Measurements from ENCODE around the gene KCTD5. TPM values are rescaled to one million over a fixed set of nuclear protein-coding genes. Genes with fewer than 3 reads are reported as not detected.

The KCTD5 gene
- 28.9 and 31.7 TPM in 2 replicates for total RNA-seq

GRCh38 chr16:2682209-2683021 lies at the start of gene KCTD5:
KCTD5 (plus strand) TSS chr16:2682523; CDS start chr16:2682549, 26 bp downstream.

GRCh38 chr16:2720064-2720457 lies 37.7 kb downstream of the KCTD5 start, which contains the start of gene PRSS27:
PRSS27 (minus strand) TSS chr16:2720224; CDS start chr16:2720160, 64 bp downstream.

GRCh38 chr16:2752035-2752849 lies 69.9 kb downstream of the KCTD5 start, which contains the start of gene SRRM2:
SRRM2 (plus strand) TSS chr16:2752638; CDS start chr16:2756365, 3,727 bp downstream.

Other genes starting within 250 kb of the KCTD5 start
- 10.8 and 28.8 TPM in 2 replicates for gene TEDC2, start 222.4 kb upstream of the KCTD5 start, total RNA-seq
- gene NTN3, start 211.2 kb upstream of the KCTD5 start, total RNA-seq, result 0.35 TPM in 1 of 2 replicates, not detected in the other
- gene TBC1D24, start 207.4 kb upstream of the KCTD5 start, total RNA-seq, result 13.8 and 15.6 TPM in 2 replicates
- 38.3 and 48.4 TPM in 2 replicates for gene ATP6V0C, start 168.6 kb upstream of the KCTD5 start, total RNA-seq
- gene AMDHD2, start 162.2 kb upstream of the KCTD5 start, total RNA-seq, result 7.3 and 19.6 TPM in 2 replicates
- gene CEMP1, start 151.1 kb upstream of the KCTD5 start, total RNA-seq, result not detected in 2 replicates
- gene PDPK1, start 144.5 kb upstream of the KCTD5 start, total RNA-seq, result 11.0 and 13.6 TPM in 2 replicates
- 0.29 and 0.35 TPM in 2 replicates for gene PRSS27, start 37.7 kb downstream of the KCTD5 start, total RNA-seq
- gene SRRM2, start 70.1 kb downstream of the KCTD5 start, total RNA-seq, result 59.9 and 60.5 TPM in 2 replicates
- gene ELOB, start 94.8 kb downstream of the KCTD5 start, total RNA-seq, result 431 and 566 TPM in 2 replicates
- not detected in 2 replicates for gene PRSS33, start 105.0 kb downstream of the KCTD5 start, total RNA-seq
- not detected in 2 replicates for gene PRSS41, start 115.9 kb downstream of the KCTD5 start, total RNA-seq
- 5.5 TPM in 1 of 2 replicates, not detected in the other for gene PRSS21, start 134.7 kb downstream of the KCTD5 start, total RNA-seq
- not detected in 2 replicates for gene ZG16B, start 147.8 kb downstream of the KCTD5 start, total RNA-seq
- not detected in 2 replicates for gene PRSS22, start 175.6 kb downstream of the KCTD5 start, total RNA-seq
- gene FLYWCH2, start 200.7 kb downstream of the KCTD5 start, total RNA-seq, result 77.8 and 89.9 TPM in 2 replicates
- 45.8 and 46.1 TPM in 2 replicates for gene FLYWCH1, start 229.4 kb downstream of the KCTD5 start, total RNA-seq

Measured in myometrial cell (primary cell).